ENCODE measurements around the gene SESN1. TPM values are rescaled to one million over a fixed set of nuclear protein-coding genes. Genes with fewer than 3 reads are reported as not detected.

The SESN1 gene
- total RNA-seq, 1 experiment from 2014 or later: 17.5 TPM

GRCh38 chr6:109015176-109015575 lies 79.5 kb downstream of the SESN1 start:
- no peak overlapping the region for H2AFZ ChIP-seq (ENCODE audit: low read length)
- no peak overlapping the region; a peak in 1 of 7 replicates for H3K27ac Mint-ChIP-seq

More at GRCh38 chr6:109015176-109015575, 79.5 kb downstream of the SESN1 start:
- no peaks in the 10 kb centered on the region for H3K4me1 ChIP-seq (ENCODE audit: insufficient read depth, low read length)
- H3K14ac ChIP-seq (ENCODE audit: insufficient read depth, low read length): no peak overlapping the region
- no peaks in the 10 kb centered on the region for H3K9me3 ChIP-seq (ENCODE audit: control insufficient read depth, low read depth, low read length)
- no peak overlapping the region for H3T11ph ChIP-seq (ENCODE audit: low read length)
- no peaks in the 10 kb centered on the region for H3K79me2 ChIP-seq (ENCODE audit: insufficient read depth, low read length)
- no peaks in the 10 kb centered on the region for H3K27me3 ChIP-seq (ENCODE audit: insufficient read depth, low read length)
- H3K23me2 ChIP-seq (ENCODE audit: insufficient read length, low read depth, low read length, poor library complexity, severe bottlenecking): no peaks in the 10 kb centered on the region
- Mint-ChIP-seq H3K36me3 (ENCODE audit: insufficient read depth in 1 of 3, low read depth in 3 of 3) (no peaks in the 10 kb centered on the region), H3K4me3 (no peak overlapping the region), H3K4me1 (peaks cover 6 to 9% of the 10 kb centered on the region in 2 experiments), H3K9me3 (no peaks in the 10 kb centered on the region), H3K27me3 (ENCODE audit: low read depth) (no peaks in the 10 kb centered on the region)
- H3K9ac ChIP-seq (ENCODE audit: extremely low read depth, insufficient read length, low read length): no peak overlapping the region
- H3K27ac ChIP-seq (ENCODE audit: insufficient read length, low read depth, low read length): no peak overlapping the region
- no peak overlapping the region for H4K8ac ChIP-seq (replicated peaks; ENCODE audit: insufficient read length, low read depth, low read length)
- H4K20me1 ChIP-seq (ENCODE audit: control insufficient read depth, insufficient read depth, insufficient read length): no peaks in the 10 kb centered on the region
- H3K23ac ChIP-seq (ENCODE audit: insufficient read length, low read depth, low read length): no peak overlapping the region
- no peak overlapping the region for H2BK120ac ChIP-seq (ENCODE audit: low read depth, low read length, poor library complexity, severe bottlenecking)
- H2BK5ac ChIP-seq (ENCODE audit: insufficient read length, low read length): no peak overlapping the region
- no peak overlapping the region for H3K4me2 ChIP-seq (ENCODE audit: insufficient read depth, insufficient read length, low read length)
- DNase-seq: no peak
- H4K5ac ChIP-seq (ENCODE audit: insufficient read length, low read depth, low read length): no peak overlapping the region
- no peak overlapping the region for H2BK20ac ChIP-seq (ENCODE audit: low read depth, low read length, poor library complexity, severe bottlenecking)
- no peak overlapping the region for H3K4ac ChIP-seq (ENCODE audit: low read depth, low read length)
- H3K79me1 ChIP-seq (ENCODE audit: insufficient read depth, low read depth, low read length, poor library complexity, severe bottlenecking): no peaks in the 10 kb centered on the region
- H3K56ac ChIP-seq (ENCODE audit: insufficient read length, low read depth, low read length): no peak overlapping the region
- no peak for TF ChIP-seq CTCF (conservative IDR thresholded peaks at IDR 0.05)
- H2AK5ac ChIP-seq (ENCODE audit: insufficient read length, low read length): no peak overlapping the region
- no peak overlapping the region for H2BK12ac ChIP-seq (ENCODE audit: insufficient read length, low read depth, low read length)
- no peak overlapping the region for H4K91ac ChIP-seq (ENCODE audit: insufficient read length, low read depth, low read length)
- H2BK15ac ChIP-seq (ENCODE audit: low read depth, low read length): no peak overlapping the region
- H3K18ac ChIP-seq (ENCODE audit: insufficient read length, low read depth, low read length): no peak overlapping the region

Measured in H9 (cell line).